Spleen (tissue), 11 donors: ENCODE data around the gene ADORA2A. TPM values are rescaled to one million over a fixed set of nuclear protein-coding genes. Genes with fewer than 3 reads are reported as not detected.

ENCODE experiments used
- DNase-seq: peaks from one replicate; pipeline ENCODE4 v3.0.0-alpha.2; 2020
- H3K27ac ChIP-seq, 8 donors: fragments of 200-600 bp; sonication (generic) in 7 of 8; 1 replicate in 4 of 8; 2 replicates in 4 of 8; pipeline versions ENCODE4 v1.5.0 to v1.8.0; 2016 to 2021; ENCODE audit warnings: inconsistent platforms in 4 of 8, mild to moderate bottlenecking in 4 of 8, moderate library complexity in 1 of 8
- H3K27me3 ChIP-seq, 7 donors: fragments of 200-600 bp; sonication (generic) in 6 of 7; replicated peaks in 1 of 7; 1 replicate in 4 of 7; 2 replicates in 3 of 7; pipeline versions ENCODE4 v1.5.0 to v1.8.0; 2016 to 2021; ENCODE audit warnings: inconsistent platforms in 3 of 7, mild to moderate bottlenecking in 1 of 7
- H3K36me3 ChIP-seq, 6 donors: fragments of 200-600 bp; sonication (generic) in 5 of 6; 1 replicate in 4 of 6; 2 replicates in 2 of 6; pipeline versions ENCODE4 v1.5.0 to v1.8.0; 2016 to 2021; ENCODE audit warnings: inconsistent platforms in 2 of 6
- H3K4me1 ChIP-seq, 6 donors: fragments of 200-600 bp; sonication (generic) in 5 of 6; 1 replicate in 3 of 6; 2 replicates in 3 of 6; pipeline versions ENCODE4 v1.5.0 to v1.8.0; 2016 to 2021; ENCODE audit warnings: inconsistent platforms in 3 of 6
- H3K4me3 ChIP-seq, 8 donors: fragments of 200-600 bp; sonication (generic) in 7 of 8; 1 replicate in 4 of 8; 2 replicates in 4 of 8; pipeline versions ENCODE4 v1.5.0 to v1.8.0; 2016 to 2021; ENCODE audit warnings: inconsistent platforms in 4 of 8, mild to moderate bottlenecking in 4 of 8, moderate library complexity in 2 of 8
- H3K9me3 ChIP-seq, 8 donors: fragments of 200-600 bp; sonication (generic) in 7 of 8; 1 replicate in 4 of 8; 2 replicates in 4 of 8; pipeline versions ENCODE4 v1.5.0 to v1.8.0; 2016 to 2021; ENCODE audit warnings: inconsistent platforms in 4 of 8
- POLR2A ChIP-seq, 3 donors: fragments of 450-650 bp; IDR thresholded peaks; one replicate each; pipeline ENCODE4 v1.5.1; 2017; ENCODE audit warnings: antibody characterized with exemption in 3 of 3, mild to moderate bottlenecking in 1 of 3
- POLR2AphosphoS5 ChIP-seq, 3 donors: sonication (generic); formaldehyde crosslinking; IDR thresholded peaks; one replicate each; pipeline ENCODE4 v1.5.1; 2017; ENCODE audit warnings: antibody characterized with exemption in 3 of 3
- WGBS, 5 donors: extraction: QIAGEN DNeasy Blood & Tissue Kit in 3 of 5; methylation state at CpG; one replicate each; pipeline versions ENCODE4 v1.1.5 to v1.1.7; 2013 to 2018; 5-methylcytosine and 5-hydroxymethylcytosine counted together
- intact Hi-C: fragments of 100-400 bp; cut with DNase I; formaldehyde crosslinking; loops from one replicate; pipeline ENCODE4 v1.15.0; 2023; ENCODE audit warnings: low total_unique reads
- polyA plus RNA-seq, 3 donors: library from polyadenylated mRNA; stranded (reverse); fragments of 200-250 nt; gene quantifications; one replicate each; pipeline ENCODE4 v1.2.1, GENCODE V29; 2013
- total RNA-seq, 7 donors: library from RNA; depleted of rRNA in 3 of 7; stranded (reverse); fragments of >200 nt in 3 of 7; fragmentation: NEBNext Ultra II Directional in 4 of 7; extraction: Animal tissue kit (Norgen Biotek cat#: 25700) in 4 of 7; gene quantifications; one replicate each; pipeline versions ENCODE4 v1.1.0 to v1.2.1, GENCODE V29; 2016 to 2021
- TF ChIP-seq, protein P1 (sequence below), 11 experiments: fragments of 200-600 bp in 7 of 11; fragments of 450-650 bp in 4 of 11; sonication (generic) in 4 of 11; IDR thresholded peaks in 8 of 11; conservative IDR thresholded peaks in 3 of 11; 1 replicate in 7 of 11; 2 replicates in 4 of 11; pipeline versions ENCODE4 v1.4.0 to v1.8.0; 2016 to 2021; ENCODE audit warnings: antibody characterized with exemption in 11 of 11, inconsistent platforms in 4 of 11, mild to moderate bottlenecking in 1 of 11
- donor health status: healthy with polysubstance abuse.
- donor health status: DM: no; HTN: no; CAD: no; lungs with moderate emphysema.
- donor health status: DM: no; HTN: no; CAD: no.
- donor health status: Bipolar disorder and iron deficiency.
- donor health status: healthy.
- donor health status: DM: no; HTN: no; CAD: no.
- donor health status: DM: yes; HTN: yes; CAD: no.

ADORA2A gene
- total and polyA plus RNA-seq, 10 donors = 8.3 to 31.1 (median 20.2) TPM

DNA sequence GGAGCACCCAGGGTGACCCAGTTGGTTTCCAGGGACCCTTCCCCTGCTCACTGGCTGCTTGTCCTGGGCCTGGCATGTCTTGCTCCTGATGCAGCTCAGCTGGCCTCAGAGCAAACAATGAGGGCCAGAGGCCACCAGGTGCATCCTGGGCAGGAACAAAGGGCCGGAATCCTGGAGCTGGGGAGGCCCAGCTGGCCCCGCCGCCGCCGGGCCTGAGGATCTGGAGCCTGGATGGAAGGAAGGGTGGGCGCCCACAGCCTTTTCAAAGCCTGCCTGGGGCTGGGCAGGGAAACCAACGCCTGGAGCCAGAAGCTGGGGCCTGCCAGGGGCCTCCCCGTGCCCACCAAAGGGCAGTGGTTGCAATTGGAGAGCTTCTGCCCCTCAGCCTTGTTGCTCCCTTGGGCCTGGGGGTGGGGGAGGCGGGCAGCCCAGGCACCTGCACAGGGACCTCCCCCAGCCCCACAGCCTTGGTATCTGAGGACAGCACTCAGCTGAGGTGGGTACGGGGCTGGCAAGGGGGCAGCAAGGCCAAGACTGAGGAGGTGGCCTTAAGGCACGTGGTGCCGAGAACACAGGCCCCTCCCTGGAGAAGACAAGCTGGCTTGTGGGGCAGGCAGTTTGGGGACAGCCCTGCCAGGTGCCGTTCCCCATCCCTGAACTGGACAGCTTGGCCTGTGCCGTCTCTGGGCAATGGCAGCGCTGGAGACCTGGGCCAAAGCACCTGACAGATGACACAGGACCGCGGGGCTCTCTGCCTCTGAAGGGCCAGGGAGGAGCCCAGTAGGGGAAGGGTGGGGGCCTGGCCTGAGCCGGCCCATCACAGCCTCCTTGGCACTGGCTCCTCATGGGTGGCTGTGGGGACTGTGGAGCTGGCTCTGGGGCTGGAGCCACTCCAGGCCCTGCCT is 7.1 kb upstream of the ADORA2A start:
- TF ChIP-seq POLR2AphosphoS5 (IDR thresholded peaks at IDR 0.05) = peak; percentile 84 to 86 (median 86)
- TF ChIP-seq POLR2A (IDR thresholded peaks at IDR 0.05) = no peak
- TF ChIP-seq, protein P1, sequence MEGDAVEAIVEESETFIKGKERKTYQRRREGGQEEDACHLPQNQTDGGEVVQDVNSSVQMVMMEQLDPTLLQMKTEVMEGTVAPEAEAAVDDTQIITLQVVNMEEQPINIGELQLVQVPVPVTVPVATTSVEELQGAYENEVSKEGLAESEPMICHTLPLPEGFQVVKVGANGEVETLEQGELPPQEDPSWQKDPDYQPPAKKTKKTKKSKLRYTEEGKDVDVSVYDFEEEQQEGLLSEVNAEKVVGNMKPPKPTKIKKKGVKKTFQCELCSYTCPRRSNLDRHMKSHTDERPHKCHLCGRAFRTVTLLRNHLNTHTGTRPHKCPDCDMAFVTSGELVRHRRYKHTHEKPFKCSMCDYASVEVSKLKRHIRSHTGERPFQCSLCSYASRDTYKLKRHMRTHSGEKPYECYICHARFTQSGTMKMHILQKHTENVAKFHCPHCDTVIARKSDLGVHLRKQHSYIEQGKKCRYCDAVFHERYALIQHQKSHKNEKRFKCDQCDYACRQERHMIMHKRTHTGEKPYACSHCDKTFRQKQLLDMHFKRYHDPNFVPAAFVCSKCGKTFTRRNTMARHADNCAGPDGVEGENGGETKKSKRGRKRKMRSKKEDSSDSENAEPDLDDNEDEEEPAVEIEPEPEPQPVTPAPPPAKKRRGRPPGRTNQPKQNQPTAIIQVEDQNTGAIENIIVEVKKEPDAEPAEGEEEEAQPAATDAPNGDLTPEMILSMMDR (IDR thresholded peaks at IDR 0.05 in 8 of 11, conservative IDR thresholded peaks at IDR 0.05 in 3 of 11) = no peak
- peak; percentile 78 for DNase-seq
- Histone ChIP-seq H3K27me3 (peaks cover 0 to 10% (median 0%) of the 10 kb centered on the region in 7 donors), H3K27ac (peak overlapping the region in 4 of 8 donors; percentile 20 to 28 (median 22)), H3K36me3 (peaks cover 0 to 33% (median 13%) of the 10 kb centered on the region in 6 donors), H3K4me3 (no peak overlapping the region), H3K4me1 (peaks cover 9 to 59% (median 40%) of the 10 kb centered on the region in 6 donors), H3K9me3 (no peaks in the 10 kb centered on the region)
- intact Hi-C loops = loop anchor here (5.0 kb wide), 1 partner anchor 87 kb away; no protein-coding TSS in a partner anchor
- WGBS, 5 donors = 48 to 69% (median 62%) methylated on average over 12 to 18 of the region's 18 CpGs

DNA sequence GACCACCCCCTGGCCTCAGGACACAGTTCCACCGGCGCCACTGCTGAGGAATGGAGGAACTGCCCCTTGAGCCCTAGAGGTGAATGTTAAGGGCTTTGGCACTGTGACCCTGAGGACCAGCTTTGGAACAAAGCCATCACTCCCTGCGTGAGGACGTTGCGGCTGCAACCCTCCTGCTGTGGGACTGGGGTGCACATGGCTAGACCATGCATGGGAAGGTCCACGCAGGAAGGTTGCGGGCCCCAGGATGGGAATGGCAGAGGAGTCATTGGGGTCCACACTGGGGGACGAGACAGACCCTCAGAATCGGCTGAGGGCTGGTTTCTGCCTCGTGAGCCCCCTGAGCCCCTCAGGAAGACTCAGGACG is 6.4 kb upstream of the ADORA2A start:
- intact Hi-C loops = loop anchor here (5.0 kb wide), 1 partner anchor 86 kb away; no protein-coding TSS in a partner anchor
- DNase-seq = no peak
- H3K36me3 ChIP-seq = peaks cover 0 to 27% (median 6%) of the 10 kb centered on the region in 6 donors
- peaks cover 0 to 10% (median 0%) of the 10 kb centered on the region in 7 donors for H3K27me3 ChIP-seq
- H3K4me3 ChIP-seq = no peak overlapping the region
- H3K4me1 ChIP-seq = peaks cover 11 to 65% (median 47%) of the 10 kb centered on the region in 6 donors
- no peak overlapping the region for H3K27ac ChIP-seq
- WGBS, 5 donors = 71 to 88% (median 77%) methylated on average over 9 to 11 of the region's 11 CpGs
- H3K9me3 ChIP-seq = no peaks in the 10 kb centered on the region
- TF ChIP-seq POLR2A (IDR thresholded peaks at IDR 0.05) (no peak), POLR2AphosphoS5 (IDR thresholded peaks at IDR 0.05) (peak in 1 of 3 donors; percentile 21)
- TF ChIP-seq, protein P1 (IDR thresholded peaks at IDR 0.05 in 8 of 11, conservative IDR thresholded peaks at IDR 0.05 in 3 of 11) = no peak

DNA sequence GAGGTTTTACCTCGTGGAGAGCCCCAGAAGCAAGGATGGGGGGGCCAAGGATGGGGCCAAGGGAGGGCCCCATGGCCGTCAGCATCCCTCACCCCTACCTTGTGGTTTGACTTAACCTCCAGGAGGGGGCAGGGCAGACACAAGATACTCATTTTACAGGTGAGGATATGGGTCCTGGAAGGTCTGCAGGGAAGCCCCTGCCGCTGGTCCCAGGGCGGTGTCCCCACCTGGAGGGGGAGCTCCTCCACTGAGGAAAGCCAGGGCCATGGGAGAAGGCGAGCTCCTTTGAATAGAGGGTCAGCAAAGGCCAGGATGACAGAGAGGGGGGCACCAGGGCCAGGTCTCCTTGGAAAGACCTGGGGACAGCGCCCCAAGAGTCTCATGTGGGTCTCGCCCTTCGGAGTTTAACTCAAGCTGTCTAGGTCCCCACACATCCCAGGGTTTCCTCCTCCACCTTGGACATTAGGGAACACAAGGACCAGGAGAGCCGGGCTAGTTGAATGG is 5.9 kb upstream of the ADORA2A start:
- Histone ChIP-seq H3K36me3 (peaks cover 0 to 21% (median 2%) of the 10 kb centered on the region in 6 donors), H3K27me3 (peaks cover 0 to 10% (median 0%) of the 10 kb centered on the region in 7 donors), H3K4me1 (peaks cover 11 to 71% (median 52%) of the 10 kb centered on the region in 6 donors), H3K27ac (no peak overlapping the region), H3K4me3 (no peak overlapping the region), H3K9me3 (no peaks in the 10 kb centered on the region)
- intact Hi-C loops = loop anchor here (5.0 kb wide), 1 partner anchor 86 kb away; no protein-coding TSS in a partner anchor
- TF ChIP-seq POLR2A (IDR thresholded peaks at IDR 0.05) (no peak), POLR2AphosphoS5 (IDR thresholded peaks at IDR 0.05) (no peak)
- TF ChIP-seq, protein P1 (IDR thresholded peaks at IDR 0.05 in 8 of 11, conservative IDR thresholded peaks at IDR 0.05 in 3 of 11) = peak in 9 of 11 experiments; percentile 7 to 66 (median 47)
- WGBS, 5 donors = 41 to 60% (median 55%) methylated on average over 3 to 9 of the region's 9 CpGs
- no peak for DNase-seq
